H9 (cell line): Measurements from ENCODE around the gene TGDS. TPM values are rescaled to one million over a fixed set of nuclear protein-coding genes. Genes with fewer than 3 reads are reported as not detected.

ENCODE experiments used
- DNase-seq: peaks from one replicate; pipeline ENCODE4 v3.0.0-alpha.2; 2017
- H2AFZ ChIP-seq: one replicate; pipeline ENCODE4 v1.6.1; 2013; ENCODE audit warnings: mild to moderate bottlenecking, low read length, control low read depth, moderate library complexity
- H2AK5ac ChIP-seq: 2 replicates; pipeline ENCODE4 v1.6.1; 2013; ENCODE audit warnings: low read length, control low read depth, mixed read lengths; ENCODE audit not compliant: insufficient read length
- H2BK120ac ChIP-seq: one replicate; pipeline ENCODE4 v1.6.1; 2013; ENCODE audit warnings: low read depth, mild to moderate bottlenecking, low read length, control low read depth, inconsistent platforms; ENCODE audit not compliant: poor library complexity, severe bottlenecking
- H2BK12ac ChIP-seq: 2 replicates; pipeline ENCODE4 v1.6.1; 2013; ENCODE audit warnings: low read length, control low read depth, mixed read lengths, low read depth; ENCODE audit not compliant: insufficient read length
- H2BK15ac ChIP-seq: 2 replicates; pipeline ENCODE4 v1.6.1; 2013; ENCODE audit warnings: low read depth, low read length, control low read depth
- H2BK20ac ChIP-seq: one replicate; pipeline ENCODE4 v1.6.1; 2013; ENCODE audit warnings: low read depth, mild to moderate bottlenecking, low read length, control low read depth, inconsistent platforms; ENCODE audit not compliant: poor library complexity, severe bottlenecking
- H2BK5ac ChIP-seq: 2 replicates; pipeline ENCODE4 v1.6.1; 2013; ENCODE audit warnings: low read length, control low read depth, mixed read lengths; ENCODE audit not compliant: insufficient read length
- H3K14ac ChIP-seq: 2 replicates; pipeline ENCODE4 v1.6.1; 2013; ENCODE audit warnings: low read length, control low read depth; ENCODE audit not compliant: insufficient read depth
- H3K18ac ChIP-seq: 2 replicates; pipeline ENCODE4 v1.6.1; 2013; ENCODE audit warnings: low read depth, mild to moderate bottlenecking, mixed read lengths, low read length, control low read depth; ENCODE audit not compliant: insufficient read length
- H3K23ac ChIP-seq: 2 replicates; pipeline ENCODE4 v1.6.1; 2013; ENCODE audit warnings: low read length, control low read depth, mixed read lengths, low read depth; ENCODE audit not compliant: insufficient read length
- H3K23me2 ChIP-seq: 2 replicates; pipeline ENCODE4 v1.6.1; 2013; ENCODE audit warnings: low read depth, mild to moderate bottlenecking, mixed read lengths, low read length, control low read depth; ENCODE audit not compliant: insufficient read length, poor library complexity, severe bottlenecking
- H3K27ac ChIP-seq: 2 replicates; pipeline ENCODE4 v1.5.1; 2013; ENCODE audit warnings: low read length, control low read depth, mixed read lengths, low read depth; ENCODE audit not compliant: insufficient read length
- H3K27me3 ChIP-seq: 2 replicates; pipeline ENCODE4 v1.6.1; 2013; ENCODE audit warnings: low read length, control low read depth, inconsistent platforms; ENCODE audit not compliant: insufficient read depth
- H3K4ac ChIP-seq: 2 replicates; pipeline ENCODE4 v1.6.1; 2013; ENCODE audit warnings: low read depth, mild to moderate bottlenecking, control low read depth, inconsistent platforms, low read length, moderate library complexity
- H3K4me1 ChIP-seq: 2 replicates; pipeline ENCODE4 v1.6.1; 2013; ENCODE audit warnings: low read length, control low read depth, inconsistent platforms; ENCODE audit not compliant: insufficient read depth
- H3K4me2 ChIP-seq: 2 replicates; pipeline ENCODE4 v1.6.1; 2013; ENCODE audit warnings: low read length, control low read depth, mixed read lengths; ENCODE audit not compliant: insufficient read length, insufficient read depth
- H3K56ac ChIP-seq: 2 replicates; pipeline ENCODE4 v1.6.1; 2013; ENCODE audit warnings: low read depth, mild to moderate bottlenecking, mixed read lengths, low read length, control low read depth; ENCODE audit not compliant: insufficient read length
- H3K79me1 ChIP-seq: 2 replicates; pipeline ENCODE4 v1.6.1; 2013; ENCODE audit warnings: low read depth, mild to moderate bottlenecking, moderate library complexity, low read length, control low read depth, inconsistent platforms; ENCODE audit not compliant: insufficient read depth, poor library complexity, severe bottlenecking
- H3K79me2 ChIP-seq: 2 replicates; pipeline ENCODE4 v1.6.1; 2013; ENCODE audit warnings: low read length, control low read depth, inconsistent platforms; ENCODE audit not compliant: insufficient read depth
- H3K9ac ChIP-seq: 2 replicates; pipeline ENCODE4 v1.6.1; 2013; ENCODE audit warnings: low read length, control low read depth, mixed read lengths; ENCODE audit not compliant: insufficient read length; ENCODE audit errors: extremely low read depth
- H3K9me3 ChIP-seq: one replicate; pipeline ENCODE4 v1.6.1; 2013; ENCODE audit warnings: low read depth, low read length, inconsistent platforms; ENCODE audit not compliant: control insufficient read depth
- H3T11ph ChIP-seq: one replicate; pipeline ENCODE4 v1.6.1; 2013; ENCODE audit warnings: mild to moderate bottlenecking, low read length, control low read depth, inconsistent platforms
- H4K20me1 ChIP-seq: one replicate; pipeline ENCODE4 v1.6.1; 2013; ENCODE audit not compliant: control insufficient read depth, insufficient read length, insufficient read depth
- H4K5ac ChIP-seq: 2 replicates; pipeline ENCODE4 v1.6.1; 2013; ENCODE audit warnings: low read depth, mild to moderate bottlenecking, mixed read lengths, low read length, control low read depth; ENCODE audit not compliant: insufficient read length
- H4K8ac ChIP-seq: replicated peaks from 2 replicates; pipeline ENCODE4 v1.6.1; 2013; ENCODE audit warnings: low read length, control low read depth, mixed read lengths, low read depth; ENCODE audit not compliant: insufficient read length
- H4K91ac ChIP-seq: 2 replicates; pipeline ENCODE4 v1.6.1; 2013; ENCODE audit warnings: low read depth, mild to moderate bottlenecking, moderate library complexity, mixed read lengths, low read length, control low read depth; ENCODE audit not compliant: insufficient read length
- H3K27ac Mint-ChIP-seq, 3 experiments: 2 replicates in 2 of 3; 3 replicates in 1 of 3; pipeline ENCODE4 v1.8.0; 2020 to 2021; ENCODE audit warnings: mixed read lengths in 3 of 3, mild to moderate bottlenecking in 1 of 3, moderate library complexity in 1 of 3
- H3K27me3 Mint-ChIP-seq: 2 replicates; pipeline ENCODE4 v1.8.0; 2021; ENCODE audit warnings: low read depth, mild to moderate bottlenecking, moderate library complexity, mixed read lengths
- H3K36me3 Mint-ChIP-seq, 3 experiments: 2 replicates in 2 of 3; 3 replicates in 1 of 3; pipeline ENCODE4 v1.8.0; 2020 to 2021; ENCODE audit warnings: low read depth in 3 of 3, mixed read lengths in 3 of 3; ENCODE audit not compliant: insufficient read depth in 1 of 3
- H3K4me1 Mint-ChIP-seq, 2 experiments: 2 replicates each; pipeline ENCODE4 v1.8.0; 2020; ENCODE audit warnings: mixed read lengths in 2 of 2
- H3K4me3 Mint-ChIP-seq, 2 experiments: 2 replicates in 1 of 2; 3 replicates in 1 of 2; pipeline ENCODE4 v1.8.0; 2020 to 2021; ENCODE audit warnings: mild to moderate bottlenecking in 2 of 2, mixed read lengths in 2 of 2, moderate library complexity in 1 of 2
- H3K9me3 Mint-ChIP-seq, 2 experiments: 2 replicates in 1 of 2; 3 replicates in 1 of 2; pipeline ENCODE4 v1.8.0; 2020; ENCODE audit warnings: mild to moderate bottlenecking in 2 of 2, mixed read lengths in 2 of 2, moderate library complexity in 1 of 2
- CTCF ChIP-seq: fragments of 200-600 bp; sonication (generic); conservative IDR thresholded peaks from 3 replicates; pipeline ENCODE4 v1.8.0; 2021; ENCODE audit warnings: antibody characterized with exemption, mild to moderate bottlenecking
- total RNA-seq: library from RNA; stranded (reverse); gene quantifications from 2 replicates; pipeline ENCODE4 v1.2.1, GENCODE V29; 2021

Gene TGDS
- total RNA-seq, 1 experiment from 2014 or later = 13.9 TPM

- Histone ChIP-seq H3T11ph (no peak overlapping the region), H3K14ac (no peak overlapping the region), H3K4me1 (no peaks in the 10 kb centered on the region), H2BK120ac (no peak overlapping the region), H4K91ac (no peak overlapping the region), H3K27ac (no peak overlapping the region), H2AFZ (no peak overlapping the region), H3K4me2 (no peak overlapping the region), H2BK5ac (no peak overlapping the region), H2BK20ac (no peak overlapping the region), H2BK15ac (no peak overlapping the region), H4K8ac (no peak overlapping the region), H3K23me2 (no peaks in the 10 kb centered on the region), H3K27me3 (no peaks in the 10 kb centered on the region; the same call in 1 of the 2 replicates), H3K18ac (no peak overlapping the region), H2AK5ac (no peak overlapping the region), H3K9ac (no peak overlapping the region), H3K4ac (no peak overlapping the region), H3K79me2 (no peaks in the 10 kb centered on the region), H3K56ac (no peak overlapping the region), H3K23ac (no peak overlapping the region), H2BK12ac (no peak overlapping the region), H4K20me1 (no peaks in the 10 kb centered on the region), H3K9me3 (no peaks in the 10 kb centered on the region), H3K79me1 (no peaks in the 10 kb centered on the region), H4K5ac (no peak overlapping the region)
- Mint-ChIP-seq H3K27me3 (no peaks in the 10 kb centered on the region), H3K9me3 (no peaks in the 10 kb centered on the region), H3K4me1 (peaks cover 2 to 3% of the 10 kb centered on the region in 2 experiments; a peak in 2 of 4 replicates), H3K36me3 (peaks cover 10 to 41% (median 31%) of the 10 kb centered on the region in 3 experiments; a peak in 6 of 7 replicates), H3K27ac (no peak overlapping the region), H3K4me3 (no peak overlapping the region)
- DNase-seq = no peak
- no peak for TF ChIP-seq CTCF
Measured at GRCh38 chr13:94613051-94613450, 17.1 kb upstream of the TGDS start.
